ENCODE measurements around the gene TBL1X. TPM values are rescaled to one million over a fixed set of nuclear protein-coding genes. Genes with fewer than 3 reads are reported as not detected.

The TBL1X gene
- total and polyA plus RNA-seq, 2 of the 13 experiments (the other 11 are each of a cell fraction or from before 2014, with no cell fraction given), result 17.6 to 19.9 TPM

DNA sequence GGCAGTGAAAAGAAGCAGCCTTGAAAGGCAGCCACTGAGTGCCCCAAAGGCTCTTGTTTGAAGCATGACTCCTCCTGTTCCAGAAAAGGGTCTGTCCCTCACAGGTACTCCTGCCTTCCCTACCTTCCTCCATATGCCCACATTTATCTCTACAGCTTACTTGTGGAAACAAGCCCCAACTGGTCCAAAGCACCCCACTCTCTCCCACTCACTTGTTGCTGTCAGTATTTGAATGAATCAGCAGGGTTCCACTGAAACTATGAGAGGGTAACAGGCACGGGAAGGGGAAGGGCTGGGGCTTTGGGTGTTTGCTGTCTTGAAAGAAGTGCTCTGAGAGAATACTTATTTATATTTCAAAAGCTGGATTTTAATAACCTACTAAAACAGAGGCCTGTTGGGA lies 265.9 kb downstream of the TBL1X start:
- H3K27ac ChIP-seq (ENCODE audit: extremely low read length, insufficient read depth, low read length), result no peak overlapping the region
- no peaks in the 10 kb centered on the region for H4K20me1 ChIP-seq (ENCODE audit: insufficient read depth, low read length)
- H3K79me2 ChIP-seq (ENCODE audit: insufficient read depth, low read length), result no peaks in the 10 kb centered on the region
- intact Hi-C loops (cut with micrococcal nuclease; ENCODE audit: unreplicated experiment), result no loop called here
- H3K4me3 ChIP-seq (replicated peaks in 1 of 3; ENCODE audit: insufficient read depth in 1 of 3, low read depth in 2 of 3, low read length in 3 of 3), result no peak overlapping the region
- H3K4me1 ChIP-seq (ENCODE audit: insufficient read depth, low read length), result peaks cover 13% of the 10 kb centered on the region
- TF ChIP-seq SIN3B (IDR thresholded peaks at IDR 0.05; ENCODE audit: low read length), result no peak
- in situ Hi-C loops (cut with HindIII; ENCODE audit: extremely low pct_ligation_motif_present, low pct_unique_long_range_greater_than_20kb), result no loop called here
- no peak overlapping the region for H2AFZ ChIP-seq (ENCODE audit: low read length)
- no peaks in the 10 kb centered on the region; the same call in 1 of the 2 replicates for H3K9me3 ChIP-seq (ENCODE audit: low read length)
- 50% methylated on average over 1 of the region's 1 CpG for WGBS (ENCODE audit: low lambda C conversion rate)
- no peak overlapping the region for H3K9ac ChIP-seq (ENCODE audit: insufficient read depth, low read depth, low read length)
- no peaks in the 10 kb centered on the region for H3K36me3 ChIP-seq (replicated peaks in 1 of 2; ENCODE audit: control insufficient read depth in 1 of 2, insufficient read depth in 2 of 2, low read length in 2 of 2)
- ChIA-PET POLR2A (no interaction called here), CTCF (ENCODE audit: low intra/inter-chr PET ratio, low total read pairs) (no interaction called here)
- H3K27me3 ChIP-seq (ENCODE audit: control insufficient read depth in 1 of 2, insufficient read depth in 2 of 2, low read length in 2 of 2), result no peaks in the 10 kb centered on the region
- BruUV-seq (replicated peaks), result no TSS peak
- DNase-seq (ENCODE audit: low spot score) (no peak), ATAC-seq (no peak), FAIRE-seq (no peak)
- H3K4me2 ChIP-seq (ENCODE audit: low read depth, low read length), result no peak overlapping the region

DNA sequence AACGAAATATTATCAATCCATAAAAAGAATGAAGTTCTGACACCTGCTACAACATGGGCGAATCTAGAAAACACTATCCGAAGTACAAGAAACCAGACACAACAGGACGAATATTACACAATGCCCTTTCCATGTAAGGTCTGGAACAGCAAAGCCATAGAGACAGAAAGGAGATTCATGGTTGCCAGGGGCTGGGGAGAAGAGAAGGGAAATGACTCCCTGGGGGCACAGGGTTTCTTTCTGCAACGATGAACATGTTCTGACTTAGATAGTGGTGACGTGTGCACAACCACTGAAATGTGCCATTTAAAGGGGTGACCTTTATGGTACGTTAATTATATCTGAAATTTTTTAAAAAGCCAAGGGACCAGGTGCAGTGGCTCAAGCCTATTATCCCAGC lies 272.5 kb downstream of the TBL1X start:
- intact Hi-C loops (cut with micrococcal nuclease; ENCODE audit: unreplicated experiment) (no loop called here), in situ Hi-C loops (cut with HindIII; ENCODE audit: extremely low pct_ligation_motif_present, low pct_unique_long_range_greater_than_20kb) (no loop called here)
- no peak overlapping the region for H3K4me3 ChIP-seq (replicated peaks in 1 of 3; ENCODE audit: insufficient read depth in 1 of 3, low read depth in 2 of 3, low read length in 3 of 3)
- no peak overlapping the region for H3K4me2 ChIP-seq (ENCODE audit: low read depth, low read length)
- POLR2A ChIA-PET, result no interaction called here
- DNase-seq (ENCODE audit: low spot score), result no peak
- no peak overlapping the region for H2AFZ ChIP-seq (ENCODE audit: low read length)
- no peak for TF ChIP-seq SOX6 (IDR thresholded peaks at IDR 0.05)
- no peak for TF ChIP-seq SOX6 (CRISPR knock-in tag; IDR thresholded peaks at IDR 0.05)
- TF ChIP-seq, protein P1, sequence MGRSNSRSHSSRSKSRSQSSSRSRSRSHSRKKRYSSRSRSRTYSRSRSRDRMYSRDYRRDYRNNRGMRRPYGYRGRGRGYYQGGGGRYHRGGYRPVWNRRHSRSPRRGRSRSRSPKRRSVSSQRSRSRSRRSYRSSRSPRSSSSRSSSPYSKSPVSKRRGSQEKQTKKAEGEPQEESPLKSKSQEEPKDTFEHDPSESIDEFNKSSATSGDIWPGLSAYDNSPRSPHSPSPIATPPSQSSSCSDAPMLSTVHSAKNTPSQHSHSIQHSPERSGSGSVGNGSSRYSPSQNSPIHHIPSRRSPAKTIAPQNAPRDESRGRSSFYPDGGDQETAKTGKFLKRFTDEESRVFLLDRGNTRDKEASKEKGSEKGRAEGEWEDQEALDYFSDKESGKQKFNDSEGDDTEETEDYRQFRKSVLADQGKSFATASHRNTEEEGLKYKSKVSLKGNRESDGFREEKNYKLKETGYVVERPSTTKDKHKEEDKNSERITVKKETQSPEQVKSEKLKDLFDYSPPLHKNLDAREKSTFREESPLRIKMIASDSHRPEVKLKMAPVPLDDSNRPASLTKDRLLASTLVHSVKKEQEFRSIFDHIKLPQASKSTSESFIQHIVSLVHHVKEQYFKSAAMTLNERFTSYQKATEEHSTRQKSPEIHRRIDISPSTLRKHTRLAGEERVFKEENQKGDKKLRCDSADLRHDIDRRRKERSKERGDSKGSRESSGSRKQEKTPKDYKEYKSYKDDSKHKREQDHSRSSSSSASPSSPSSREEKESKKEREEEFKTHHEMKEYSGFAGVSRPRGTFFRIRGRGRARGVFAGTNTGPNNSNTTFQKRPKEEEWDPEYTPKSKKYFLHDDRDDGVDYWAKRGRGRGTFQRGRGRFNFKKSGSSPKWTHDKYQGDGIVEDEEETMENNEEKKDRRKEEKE (IDR thresholded peaks at IDR 0.05), result no peak
- no peak for TF ChIP-seq POLR2AphosphoS5 (IDR thresholded peaks at IDR 0.05; ENCODE audit: low read depth, low read length)
- TF ChIP-seq ARID2 (CRISPR knock-in tag; IDR thresholded peaks at IDR 0.05; ENCODE audit: borderline replicate concordance), result no peak
- TF ChIP-seq ZEB1 (IDR thresholded peaks at IDR 0.05; ENCODE audit: insufficient replicate concordance, low read depth), result no peak
- H4K20me1 ChIP-seq (ENCODE audit: insufficient read depth, low read length), result no peaks in the 10 kb centered on the region
- no peak for ATAC-seq
- no peaks in the 10 kb centered on the region for H3K4me1 ChIP-seq (ENCODE audit: insufficient read depth, low read length)
- no peaks in the 10 kb centered on the region for H3K9me3 ChIP-seq (ENCODE audit: low read length)
- CTCF ChIA-PET (ENCODE audit: low intra/inter-chr PET ratio, low total read pairs), result no interaction called here
- no peaks in the 10 kb centered on the region for H3K36me3 ChIP-seq (replicated peaks in 1 of 2; ENCODE audit: control insufficient read depth in 1 of 2, insufficient read depth in 2 of 2, low read length in 2 of 2)
- BruUV-seq (replicated peaks), result no TSS peak
- FAIRE-seq, result no peak
- no peaks in the 10 kb centered on the region for H3K79me2 ChIP-seq (ENCODE audit: insufficient read depth, low read length)
- H3K27me3 ChIP-seq (ENCODE audit: control insufficient read depth in 1 of 2, insufficient read depth in 2 of 2, low read length in 2 of 2), result no peaks in the 10 kb centered on the region
- no peak overlapping the region for H3K27ac ChIP-seq (ENCODE audit: extremely low read length, insufficient read depth, low read length)
- H3K9ac ChIP-seq (ENCODE audit: insufficient read depth, low read depth, low read length), result no peak overlapping the region
- 75% methylated on average over 7 of the region's 7 CpGs for WGBS (ENCODE audit: low lambda C conversion rate)
